ENCODE measurements around the gene ZNF485.

DNA sequence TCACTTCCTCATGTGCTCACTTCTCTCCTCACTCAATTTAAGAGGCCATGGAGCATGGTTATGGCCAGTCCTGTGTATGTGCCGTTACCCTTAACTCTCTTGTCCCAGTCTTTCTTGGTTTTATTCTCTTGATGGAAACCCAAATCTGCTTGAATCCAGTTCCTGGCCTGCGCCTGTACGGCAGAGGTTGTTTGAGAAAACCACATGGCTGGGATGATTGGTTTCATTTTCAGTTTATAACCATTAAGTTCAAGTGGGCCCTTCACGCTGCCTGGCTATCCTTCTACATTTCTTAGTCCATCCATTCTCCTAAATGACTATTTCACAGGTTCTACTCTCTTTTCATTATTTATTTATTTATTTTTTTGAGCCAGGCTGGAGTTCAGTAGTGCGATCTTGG lies 30.2 kb upstream of the ZNF485 start:
- TF ChIP-seq, protein P1, sequence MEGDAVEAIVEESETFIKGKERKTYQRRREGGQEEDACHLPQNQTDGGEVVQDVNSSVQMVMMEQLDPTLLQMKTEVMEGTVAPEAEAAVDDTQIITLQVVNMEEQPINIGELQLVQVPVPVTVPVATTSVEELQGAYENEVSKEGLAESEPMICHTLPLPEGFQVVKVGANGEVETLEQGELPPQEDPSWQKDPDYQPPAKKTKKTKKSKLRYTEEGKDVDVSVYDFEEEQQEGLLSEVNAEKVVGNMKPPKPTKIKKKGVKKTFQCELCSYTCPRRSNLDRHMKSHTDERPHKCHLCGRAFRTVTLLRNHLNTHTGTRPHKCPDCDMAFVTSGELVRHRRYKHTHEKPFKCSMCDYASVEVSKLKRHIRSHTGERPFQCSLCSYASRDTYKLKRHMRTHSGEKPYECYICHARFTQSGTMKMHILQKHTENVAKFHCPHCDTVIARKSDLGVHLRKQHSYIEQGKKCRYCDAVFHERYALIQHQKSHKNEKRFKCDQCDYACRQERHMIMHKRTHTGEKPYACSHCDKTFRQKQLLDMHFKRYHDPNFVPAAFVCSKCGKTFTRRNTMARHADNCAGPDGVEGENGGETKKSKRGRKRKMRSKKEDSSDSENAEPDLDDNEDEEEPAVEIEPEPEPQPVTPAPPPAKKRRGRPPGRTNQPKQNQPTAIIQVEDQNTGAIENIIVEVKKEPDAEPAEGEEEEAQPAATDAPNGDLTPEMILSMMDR (IDR thresholded peaks at IDR 0.05) = no peak
- no peak for TF ChIP-seq POLR2A (IDR thresholded peaks at IDR 0.05)

Data from esophagus squamous epithelium (tissue), 4 donors.